DOHH2 (cell line): ENCODE results near the gene EFCAB12.

Source experiments
- CTCF ChIP-seq: fragments of 200-600 bp; sonication (generic); IDR thresholded peaks from one replicate; pipeline ENCODE4 v1.5.1; 2014; ENCODE audit warnings: antibody characterized with exemption, mild to moderate bottlenecking, low read depth, low read length; ENCODE audit not compliant: poor library complexity, severe bottlenecking
- EZH2phosphoT487 ChIP-seq: fragments of 200-600 bp; sonication (generic); IDR thresholded peaks from 2 replicates; pipeline ENCODE4 v1.6.1; 2017; ENCODE audit warnings: borderline replicate concordance, mild to moderate bottlenecking, antibody characterized with exemption, low read length, moderate library complexity, mixed read lengths

GRCh38 chr3:129441215-129441614, 12.8 kb upstream of the EFCAB12 start:
- TF ChIP-seq CTCF: no peak
- no peak for TF ChIP-seq EZH2phosphoT487
